ENCODE results near the gene CSGALNACT2.
A peak's percentile ranks its signal among the peaks of the same experiment; 100 is the strongest.
"Not testable (repeated sequence)": the region's sequence is repeated elsewhere in the genome, so short reads cannot be mapped to it uniquely, and the experiment has no call there.

The CSGALNACT2 gene

DNA sequence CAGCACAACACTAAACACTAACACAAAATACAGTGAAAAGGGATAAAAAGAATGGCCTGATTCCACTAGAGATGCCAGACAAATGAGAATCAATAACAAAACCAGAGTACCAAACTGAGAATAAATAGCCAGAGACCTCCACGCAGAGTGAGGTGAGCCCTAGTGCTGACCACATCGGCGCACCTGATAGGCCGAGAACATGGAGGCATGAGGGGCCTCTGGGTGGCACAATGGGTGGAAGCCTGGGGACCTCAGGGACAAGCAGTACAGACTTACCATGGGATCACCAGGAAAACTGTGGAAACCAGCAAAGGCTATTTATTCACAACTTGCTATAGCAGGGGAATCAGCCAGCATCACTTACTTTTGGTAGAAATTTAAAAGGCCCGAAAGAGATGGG lies 1.8 kb upstream of the CSGALNACT2 start:
- Mint-ChIP-seq H3K4me1 (peaks cover 26 to 65% of the 10 kb centered on the region in 2 donors), H3K36me3 (peaks cover 2 to 10% of the 10 kb centered on the region in 2 donors), H3K4me3 (peak overlapping the region; percentile 18 to 45), H3K27ac (no peak overlapping the region), H3K27me3 (no peaks in the 10 kb centered on the region), H3K9me3 (no peaks in the 10 kb centered on the region)
- DNase-seq, result no peak
- ATAC-seq (replicated peaks), result no peak

- H3K4me3 Mint-ChIP-seq, result peak overlapping the region; percentile 97 to 99
- no peak for DNase-seq
- no peaks in the 10 kb centered on the region for H3K9me3 Mint-ChIP-seq
- H3K27me3 Mint-ChIP-seq, result no peaks in the 10 kb centered on the region
- ATAC-seq (replicated peaks), result no peak
- H3K36me3 Mint-ChIP-seq, result peaks cover 2 to 10% of the 10 kb centered on the region in 2 donors
- peaks cover 29 to 71% of the 10 kb centered on the region in 2 donors for H3K4me1 Mint-ChIP-seq
- peak overlapping the region; percentile 96 for H3K27ac Mint-ChIP-seq
Measured at GRCh38 chr10:43136995-43137716, 1.1 kb upstream of the CSGALNACT2 start.

DNA sequence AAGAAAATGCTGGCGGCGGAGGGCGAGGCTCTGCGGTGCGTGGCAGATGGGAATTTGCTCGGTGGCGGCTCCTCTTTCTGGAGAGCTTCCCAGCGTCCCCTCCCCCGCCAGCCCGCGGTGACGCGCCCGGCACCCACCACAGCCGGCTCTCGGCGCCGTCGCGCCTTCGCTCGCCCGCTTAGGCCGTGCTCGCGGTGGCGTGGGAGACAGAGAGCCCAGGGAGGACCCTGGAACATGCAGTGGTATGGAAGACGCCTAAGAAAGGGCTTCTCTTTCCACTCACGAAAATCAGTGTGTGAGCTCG lies 576 bp upstream of the CSGALNACT2 start:
- Mint-ChIP-seq H3K27me3 (no peaks in the 10 kb centered on the region), H3K27ac (peak overlapping the region; percentile 96), H3K4me3 (peak overlapping the region; percentile 97 to 99), H3K4me1 (peaks cover 32 to 76% of the 10 kb centered on the region in 2 donors), H3K9me3 (no peaks in the 10 kb centered on the region), H3K36me3 (peaks cover 2 to 10% of the 10 kb centered on the region in 2 donors)
- ATAC-seq (replicated peaks) (peak; percentile 36 to 41), DNase-seq (no peak)

GRCh38 chr10:43138757-43139241 lies 554 bp downstream of the CSGALNACT2 start:
- peak; percentile 52 for DNase-seq
- H3K4me3 Mint-ChIP-seq, result peak overlapping the region; percentile 97 to 99
- peaks cover 2 to 10% of the 10 kb centered on the region in 2 donors for H3K36me3 Mint-ChIP-seq
- peaks cover 34 to 76% of the 10 kb centered on the region in 2 donors for H3K4me1 Mint-ChIP-seq
- ATAC-seq (replicated peaks), result peak; percentile 60 to 66
- H3K9me3 Mint-ChIP-seq, result no peaks in the 10 kb centered on the region
- H3K27me3 Mint-ChIP-seq, result no peaks in the 10 kb centered on the region
- H3K27ac Mint-ChIP-seq, result peak overlapping the region; percentile 99

DNA sequence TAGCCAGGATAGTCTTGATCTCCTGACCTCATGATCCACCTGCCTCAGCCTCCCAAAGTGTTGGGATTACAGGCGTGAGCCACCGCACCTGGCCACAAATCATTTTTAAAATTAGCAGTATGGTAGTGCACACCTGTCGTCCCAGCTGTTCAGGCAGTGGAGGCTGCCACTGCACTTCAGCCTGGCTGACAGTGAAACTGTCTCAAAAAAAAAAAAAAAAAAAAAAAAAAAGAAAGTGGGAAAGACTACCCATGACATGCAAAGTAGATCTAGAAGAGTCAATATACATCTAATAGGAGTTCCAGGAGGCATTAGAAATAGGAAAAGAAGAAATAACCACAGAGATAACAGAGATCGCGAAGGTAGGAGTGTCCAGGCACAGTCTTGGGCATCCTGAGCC lies 3.2 kb downstream of the CSGALNACT2 start:
- Mint-ChIP-seq H3K4me1 (peaks cover 36 to 81% of the 10 kb centered on the region in 2 donors), H3K4me3 (peak overlapping the region in 1 of 2 donors; percentile 43), H3K36me3 (peaks cover 2 to 5% of the 10 kb centered on the region in 2 donors), H3K9me3 (peaks cover 0 to 1% of the 10 kb centered on the region in 2 donors), H3K27ac (peak overlapping the region; percentile 9), H3K27me3 (no peaks in the 10 kb centered on the region)
- DNase-seq (no peak), ATAC-seq (replicated peaks) (no peak)

DNA sequence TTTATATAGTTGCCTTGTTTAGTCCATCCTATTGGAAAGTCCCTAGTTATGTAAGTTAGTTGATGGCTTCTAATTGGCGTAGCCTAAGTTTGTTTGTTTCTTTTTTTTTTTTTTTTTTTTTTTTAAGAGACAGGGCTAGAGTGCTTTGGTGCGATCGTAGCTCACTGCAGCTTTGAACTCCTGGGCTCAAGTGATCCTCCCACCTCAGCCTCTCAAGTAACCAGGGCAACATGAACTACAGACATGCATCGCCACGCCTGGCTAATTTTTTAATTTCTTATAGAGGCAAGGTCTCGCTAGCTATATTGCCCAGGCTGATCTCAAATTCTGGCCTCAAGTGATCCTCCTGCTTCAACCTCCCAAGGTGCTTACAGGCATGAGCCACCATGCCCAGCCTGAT lies 7.1 kb downstream of the CSGALNACT2 start:
- H3K4me3 Mint-ChIP-seq, result no peak overlapping the region
- no peaks in the 10 kb centered on the region for H3K27me3 Mint-ChIP-seq
- peaks cover 10 to 20% of the 10 kb centered on the region in 2 donors for H3K36me3 Mint-ChIP-seq
- peaks cover 24 to 66% of the 10 kb centered on the region in 2 donors for H3K4me1 Mint-ChIP-seq
- ATAC-seq (replicated peaks) (no peak), DNase-seq (no peak)
- H3K9me3 Mint-ChIP-seq, result peaks cover 0 to 5% of the 10 kb centered on the region in 2 donors
- no peak overlapping the region for H3K27ac Mint-ChIP-seq

DNA sequence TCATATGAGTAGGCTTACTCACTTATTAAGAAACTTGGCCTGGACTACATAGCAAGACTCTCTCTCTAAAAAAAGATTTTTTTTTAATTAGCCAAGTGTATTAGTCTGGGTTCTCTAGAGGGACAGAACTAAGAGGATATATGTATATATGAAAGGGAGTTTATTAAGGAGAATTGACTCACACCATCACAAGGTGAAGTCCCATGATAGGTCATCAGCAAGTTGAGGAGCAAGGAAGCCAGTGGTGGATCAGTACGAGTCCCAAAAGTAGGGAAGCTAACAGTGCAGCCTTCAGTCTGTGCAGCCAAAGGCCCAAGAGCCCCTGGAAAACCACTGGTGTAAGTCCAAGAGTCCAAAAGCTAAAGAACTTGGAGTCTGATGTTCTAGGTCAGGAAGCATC lies 7.7 kb downstream of the CSGALNACT2 start:
- H3K9me3 Mint-ChIP-seq; ATAC-seq (replicated peaks); H3K4me3 Mint-ChIP-seq; H3K27me3 Mint-ChIP-seq; DNase-seq: not testable (repeated sequence)
- Mint-ChIP-seq H3K4me1 (peaks cover 19 to 60% of the 10 kb centered on the region in 2 donors), H3K36me3 (peaks cover 10 to 20% of the 10 kb centered on the region in 2 donors), H3K27ac (peak overlapping the region; percentile 31)

DNA sequence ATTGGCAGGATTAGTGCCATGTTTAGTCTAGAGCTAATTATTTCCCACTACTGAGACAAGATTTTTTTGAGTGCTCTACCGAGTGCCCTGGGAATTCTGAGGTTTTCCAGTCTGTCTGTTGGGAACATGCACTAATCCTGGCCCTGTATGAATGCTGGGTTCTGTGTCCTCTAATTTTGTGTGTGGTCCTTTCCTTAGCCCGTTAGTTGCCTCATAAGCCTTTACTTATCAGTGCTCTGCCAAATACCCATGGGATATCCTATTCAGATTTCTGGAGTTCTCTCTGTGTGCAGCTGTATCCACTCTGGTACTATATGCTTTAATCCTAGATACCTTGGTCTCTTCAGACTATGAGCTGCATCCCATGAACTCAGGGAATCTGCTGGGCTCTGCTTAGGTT lies 13.1 kb downstream of the CSGALNACT2 start:
- no peak overlapping the region for H3K4me3 Mint-ChIP-seq
- no peak for DNase-seq
- peaks cover 11 to 18% of the 10 kb centered on the region in 2 donors for H3K36me3 Mint-ChIP-seq
- peaks cover 16 to 34% of the 10 kb centered on the region in 2 donors for H3K4me1 Mint-ChIP-seq
- no peak overlapping the region for H3K27ac Mint-ChIP-seq
- peaks cover 0 to 4% of the 10 kb centered on the region in 2 donors for H3K9me3 Mint-ChIP-seq
- no peak for ATAC-seq (replicated peaks)
- no peaks in the 10 kb centered on the region for H3K27me3 Mint-ChIP-seq

DNA sequence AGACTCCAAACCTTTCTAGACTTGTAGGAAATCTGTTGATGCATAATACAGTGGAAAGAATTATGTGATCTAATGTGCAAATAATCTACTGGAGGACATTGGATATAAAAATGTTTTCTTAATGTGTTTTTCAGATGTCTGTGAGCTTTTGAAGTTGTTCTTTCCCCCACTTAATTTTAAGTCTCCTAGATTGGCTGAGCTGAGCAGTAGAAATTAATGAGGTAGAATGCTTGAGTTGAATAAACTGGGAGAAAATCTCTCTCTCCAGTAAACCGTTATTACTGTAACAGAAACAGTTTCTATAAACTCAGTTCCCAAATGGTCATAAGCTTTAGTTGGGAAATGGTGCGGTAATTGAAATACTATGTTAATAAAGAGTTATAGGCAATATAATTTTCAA lies 15.7 kb downstream of the CSGALNACT2 start:
- Mint-ChIP-seq H3K9me3 (peaks cover 0 to under 1% of the 10 kb centered on the region in 2 donors), H3K27me3 (no peaks in the 10 kb centered on the region), H3K4me3 (no peak overlapping the region), H3K36me3 (peaks cover 16% of the 10 kb centered on the region in 2 donors), H3K27ac (no peak overlapping the region), H3K4me1 (peaks cover 17 to 30% of the 10 kb centered on the region in 2 donors)
- ATAC-seq (replicated peaks) (no peak), DNase-seq (no peak)

- Mint-ChIP-seq H3K36me3 (peaks cover 11 to 14% of the 10 kb centered on the region in 2 donors), H3K27me3 (no peaks in the 10 kb centered on the region), H3K4me1 (peaks cover 17 to 33% of the 10 kb centered on the region in 2 donors), H3K9me3 (no peaks in the 10 kb centered on the region), H3K4me3 (no peak overlapping the region), H3K27ac (no peak overlapping the region)
- ATAC-seq (replicated peaks) (no peak), DNase-seq (no peak)
Measured at GRCh38 chr10:43155221-43155620, 17.0 kb downstream of the CSGALNACT2 start.

DNA sequence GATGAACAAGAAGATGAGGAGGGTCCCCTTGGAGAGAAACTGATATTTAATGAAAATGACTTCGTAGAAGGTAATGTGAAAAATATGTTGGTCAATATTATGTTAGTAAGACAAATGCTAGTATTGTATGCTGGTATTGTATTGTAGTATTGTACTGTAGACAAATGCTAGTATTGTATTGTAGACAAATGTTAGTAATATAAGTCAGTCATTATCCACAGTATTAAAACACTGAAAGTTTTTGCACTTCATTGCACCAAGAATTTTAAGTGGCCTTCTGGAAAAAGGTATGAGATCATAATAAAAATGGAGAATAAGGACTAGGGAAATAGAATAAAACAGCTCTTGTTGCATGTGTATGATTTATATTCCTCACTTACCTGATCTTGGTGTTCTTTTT lies 17.5 kb downstream of the CSGALNACT2 start:
- Mint-ChIP-seq H3K27ac (no peak overlapping the region), H3K4me3 (no peak overlapping the region)

DNA sequence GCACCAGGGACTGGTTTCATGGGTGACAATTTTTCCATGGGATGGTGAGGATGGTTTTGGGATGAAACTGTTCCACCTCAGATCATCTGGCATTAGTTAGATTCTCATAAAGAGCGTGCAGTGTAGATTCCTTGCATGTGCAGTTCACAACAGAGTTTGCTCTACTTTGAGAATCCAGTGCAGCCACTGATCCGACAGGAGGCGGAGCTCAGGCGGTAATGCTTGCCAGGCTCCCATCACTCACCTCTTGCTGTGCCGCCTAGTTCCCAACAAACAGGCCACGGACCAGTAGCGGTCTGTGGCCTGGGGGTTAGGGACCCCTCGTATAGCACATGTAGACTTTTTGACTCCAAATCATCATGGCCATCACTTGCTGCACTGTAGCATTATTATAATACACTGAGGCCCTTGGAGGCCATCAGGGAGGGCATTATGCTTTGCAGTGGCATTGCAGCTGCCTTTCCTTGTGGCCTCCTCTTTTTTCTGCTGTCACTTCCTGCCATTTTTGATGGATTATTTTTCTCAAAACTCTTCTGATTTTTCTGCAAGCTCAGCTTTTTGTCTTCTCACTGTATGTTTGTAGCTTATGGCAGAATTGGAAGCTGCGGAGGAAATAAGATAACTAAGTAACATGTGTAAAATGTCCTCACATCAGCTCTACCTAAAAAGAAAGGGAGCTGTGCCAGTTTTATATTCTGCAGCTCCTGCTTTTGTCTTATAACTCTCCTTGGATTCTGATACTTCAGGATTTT lies 18.5 kb downstream of the CSGALNACT2 start:
- H3K9me3 Mint-ChIP-seq, result no peaks in the 10 kb centered on the region

More for the DNA sequence above, 17.5 kb downstream of the CSGALNACT2 start:
- peaks cover 18 to 38% of the 10 kb centered on the region in 2 donors for H3K4me1 Mint-ChIP-seq
- ATAC-seq (replicated peaks) (no peak), DNase-seq (no peak)
- no peaks in the 10 kb centered on the region for H3K27me3 Mint-ChIP-seq
- H3K9me3 Mint-ChIP-seq, result no peaks in the 10 kb centered on the region
- H3K36me3 Mint-ChIP-seq, result peaks cover 11 to 16% of the 10 kb centered on the region in 2 donors

DNA sequence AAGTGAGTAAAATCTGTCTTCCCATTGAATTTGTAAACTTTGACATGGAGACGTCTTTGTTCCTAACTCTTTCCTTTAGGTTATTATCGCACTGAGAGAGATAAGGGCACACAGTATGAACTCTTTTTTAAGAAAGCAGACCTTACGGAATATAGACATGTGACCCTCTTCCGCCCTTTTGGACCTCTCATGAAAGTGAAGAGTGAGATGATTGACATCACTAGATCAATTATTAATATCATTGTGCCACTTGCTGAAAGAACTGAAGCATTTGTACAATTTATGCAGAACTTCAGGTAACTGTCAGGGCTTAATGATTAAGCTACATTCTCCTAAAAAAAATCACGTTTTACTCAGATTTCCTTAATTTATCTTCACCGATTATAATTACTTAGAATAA lies 20.4 kb downstream of the CSGALNACT2 start:
- Mint-ChIP-seq H3K9me3 (no peaks in the 10 kb centered on the region), H3K36me3 (peaks cover 27 to 42% of the 10 kb centered on the region in 2 donors), H3K4me3 (no peak overlapping the region), H3K27ac (no peak overlapping the region), H3K4me1 (peaks cover 23 to 40% of the 10 kb centered on the region in 2 donors), H3K27me3 (no peaks in the 10 kb centered on the region)
- DNase-seq (no peak), ATAC-seq (replicated peaks) (no peak)

More for the DNA sequence above, 18.5 kb downstream of the CSGALNACT2 start:
- no peak for DNase-seq
- H3K27ac Mint-ChIP-seq, result peak overlapping the region; percentile 3
- H3K36me3 Mint-ChIP-seq, result peaks cover 16 to 25% of the 10 kb centered on the region in 2 donors
- H3K4me1 Mint-ChIP-seq, result peaks cover 21 to 41% of the 10 kb centered on the region in 2 donors
- no peak overlapping the region for H3K4me3 Mint-ChIP-seq
- no peak for ATAC-seq (replicated peaks)
- H3K27me3 Mint-ChIP-seq, result no peaks in the 10 kb centered on the region

DNA sequence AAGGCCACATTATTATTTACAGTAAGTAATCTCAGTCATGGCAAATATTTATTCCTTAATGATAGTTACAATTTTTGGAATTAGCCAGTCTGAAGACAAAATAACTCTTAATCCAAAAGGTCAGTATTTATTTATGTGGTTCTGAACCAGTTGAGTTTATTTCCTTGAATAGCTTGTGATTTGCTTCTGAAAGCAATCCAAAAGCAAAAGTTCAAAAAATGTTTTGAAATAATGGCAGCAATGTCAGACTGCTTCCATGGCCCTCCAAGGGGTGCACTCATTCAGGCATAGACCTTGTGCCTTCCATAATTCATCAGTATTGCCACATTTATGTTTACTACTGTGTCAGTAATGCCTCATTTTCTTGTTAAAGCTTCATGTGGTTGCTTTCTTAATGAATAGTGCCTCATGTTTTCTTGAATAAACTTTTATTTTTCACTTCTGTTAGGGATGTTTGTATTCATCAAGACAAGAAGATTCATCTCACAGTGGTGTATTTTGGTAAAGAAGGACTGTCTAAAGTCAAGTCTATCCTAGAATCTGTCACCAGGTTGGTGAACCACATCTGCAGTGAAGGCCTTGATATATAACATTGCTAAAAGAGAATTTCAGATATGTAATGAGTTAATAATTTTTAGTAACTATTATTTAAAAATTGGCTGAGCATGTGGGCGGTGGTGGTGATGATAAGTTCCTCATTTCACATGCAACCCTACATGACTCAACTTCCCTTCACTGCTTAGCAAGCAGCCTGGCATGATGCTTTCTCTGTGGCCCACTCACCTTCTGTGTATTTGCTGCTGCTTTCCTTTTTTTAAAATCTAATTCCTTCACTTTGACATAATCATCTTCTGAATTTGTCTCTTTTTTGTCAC lies 22.0 kb downstream of the CSGALNACT2 start:
- Mint-ChIP-seq H3K27ac (peak overlapping the region; percentile 56), H3K36me3 (peaks cover 29 to 49% of the 10 kb centered on the region in 2 donors), H3K4me3 (peak overlapping the region; percentile 9 to 22), H3K27me3 (no peaks in the 10 kb centered on the region), H3K9me3 (no peaks in the 10 kb centered on the region), H3K4me1 (peaks cover 21 to 36% of the 10 kb centered on the region in 2 donors)
- peak; percentile 13 for DNase-seq
- ATAC-seq (replicated peaks), result peak; percentile 95 to 96
